CD14-positive monocyte (primary cell): ENCODE measurements around the gene LAMA4. TPM values are rescaled to one million over a fixed set of nuclear protein-coding genes. Genes with fewer than 3 reads are reported as not detected.
A peak's percentile ranks its signal among the peaks of the same experiment; 100 is the strongest.

Experiments
- DNase-seq, 3 donors: peaks; one replicate each; pipeline ENCODE4 v3.0.0-alpha.2; 2011 to 2022
- H2AFZ ChIP-seq: 2 replicates; pipeline ENCODE4 v1.6.0; 2012; ENCODE audit warnings: mild to moderate bottlenecking, low read depth, low read length, inconsistent platforms; ENCODE audit not compliant: insufficient read depth, poor library complexity, severe bottlenecking
- H3K27ac ChIP-seq, 2 donors: 1 replicate in 1 of 2; 2 replicates in 1 of 2; pipeline ENCODE4 v1.5.1; 2012 to 2013; ENCODE audit warnings: low read length in 2 of 2, control low read depth in 1 of 2, inconsistent platforms in 1 of 2, low read depth in 1 of 2, mild to moderate bottlenecking in 1 of 2
- H3K27me3 ChIP-seq, 2 donors: one replicate each; pipeline versions ENCODE4 v1.6.0 to v1.6.1; 2011 to 2013; ENCODE audit warnings: low read length in 2 of 2; ENCODE audit not compliant: control insufficient read depth in 2 of 2, insufficient read depth in 2 of 2
- H3K36me3 ChIP-seq, 2 donors: replicated peaks in 1 of 2; 1 replicate in 1 of 2; 2 replicates in 1 of 2; pipeline versions ENCODE4 v1.5.1 to v1.6.1; 2012 to 2013; ENCODE audit warnings: low read length in 2 of 2, control low read depth in 1 of 2, inconsistent platforms in 1 of 2, mild to moderate bottlenecking in 1 of 2; ENCODE audit not compliant: insufficient read depth in 2 of 2, control insufficient read depth in 1 of 2
- H3K4me1 ChIP-seq, 2 donors: 1 replicate in 1 of 2; 2 replicates in 1 of 2; pipeline versions ENCODE4 v1.5.1 to v1.6.1; 2012 to 2013; ENCODE audit warnings: low read length in 2 of 2, control low read depth in 1 of 2, inconsistent platforms in 1 of 2, mild to moderate bottlenecking in 1 of 2, moderate library complexity in 1 of 2; ENCODE audit not compliant: insufficient read depth in 2 of 2, control insufficient read depth in 1 of 2
- H3K4me2 ChIP-seq: replicated peaks from 2 replicates; pipeline ENCODE3; 2012; ENCODE audit warnings: low read length, moderate library complexity, mild to moderate bottlenecking; ENCODE audit not compliant: poor library complexity, severe bottlenecking; ENCODE audit errors: extremely low read depth
- H3K4me3 ChIP-seq, 3 experiments: fragments of 200-600 bp in 1 of 3; sonication (generic) in 1 of 3; replicated peaks in 1 of 3; 1 replicate in 2 of 3; 2 replicates in 1 of 3; pipeline ENCODE4 v1.5.1; 2011 to 2013; ENCODE audit warnings: low read length in 3 of 3, mild to moderate bottlenecking in 3 of 3, control low read depth in 2 of 3, low read depth in 2 of 3, inconsistent platforms in 1 of 3, moderate library complexity in 1 of 3
- H3K79me2 ChIP-seq: 2 replicates; pipeline ENCODE4 v1.6.0; 2012; ENCODE audit warnings: mild to moderate bottlenecking, control low read depth, inconsistent platforms, low read length, moderate library complexity; ENCODE audit not compliant: insufficient read depth
- H3K9ac ChIP-seq: 2 replicates; pipeline ENCODE4 v1.6.0; 2017; ENCODE audit warnings: low read length, mild to moderate bottlenecking; ENCODE audit not compliant: insufficient read depth, poor library complexity, severe bottlenecking
- H3K9me3 ChIP-seq, 2 donors: replicated peaks in 1 of 2; 1 replicate in 1 of 2; 2 replicates in 1 of 2; pipeline versions ENCODE4 v1.5.1 to v1.6.1; 2012 to 2013; ENCODE audit warnings: low read length in 2 of 2, control low read depth in 1 of 2; ENCODE audit not compliant: control insufficient read depth in 1 of 2, insufficient read depth in 1 of 2
- H4K20me1 ChIP-seq: 2 replicates; pipeline ENCODE4 v1.6.0; 2012; ENCODE audit warnings: mild to moderate bottlenecking, low read length, control low read depth, moderate library complexity; ENCODE audit not compliant: insufficient read depth
- H3K27ac Mint-ChIP-seq, 7 donors: one replicate each; pipeline ENCODE4 v1.8.0; 2020; ENCODE audit warnings: mild to moderate bottlenecking in 7 of 7, mixed read lengths in 7 of 7, moderate library complexity in 6 of 7, inconsistent platforms in 2 of 7
- H3K27me3 Mint-ChIP-seq, 3 donors: one replicate each; pipeline ENCODE4 v1.8.0; 2021 to 2022; ENCODE audit warnings: low read depth in 3 of 3, mild to moderate bottlenecking in 3 of 3, mixed read lengths in 3 of 3, moderate library complexity in 3 of 3, inconsistent platforms in 1 of 3
- H3K36me3 Mint-ChIP-seq, 2 donors: one replicate each; pipeline ENCODE4 v1.8.0; 2020; ENCODE audit warnings: mixed read lengths in 2 of 2, inconsistent platforms in 1 of 2, mild to moderate bottlenecking in 1 of 2
- H3K4me1 Mint-ChIP-seq: one replicate; pipeline ENCODE4 v1.8.0; 2020; ENCODE audit warnings: mild to moderate bottlenecking, mixed read lengths
- H3K4me3 Mint-ChIP-seq, 2 donors: one replicate each; pipeline ENCODE4 v1.8.0; 2020; ENCODE audit warnings: mild to moderate bottlenecking in 2 of 2, mixed read lengths in 2 of 2, moderate library complexity in 1 of 2
- H3K9me3 Mint-ChIP-seq, 7 donors: one replicate each; pipeline ENCODE4 v1.8.0; 2020 to 2022; ENCODE audit warnings: mixed read lengths in 7 of 7, mild to moderate bottlenecking in 6 of 7, moderate library complexity in 6 of 7, inconsistent platforms in 2 of 7
- CTCF ChIP-seq: fragments of 200-600 bp; IDR thresholded peaks from one replicate; pipeline ENCODE4 v1.8.0; 2022; ENCODE audit warnings: antibody characterized with exemption, mild to moderate bottlenecking
- WGBS: methylation state at CpG from one replicate; pipeline ENCODE4 v1.1.5; 2013; ENCODE audit warnings: missing lambda C conversion rate; ENCODE audit not compliant: insufficient coverage; 5-methylcytosine and 5-hydroxymethylcytosine counted together
- intact Hi-C, 2 donors: fragments of 100-400 bp; cut with micrococcal nuclease; formaldehyde crosslinking; loops; one replicate each; pipeline versions ENCODE4 v1.15.0 to v1.15.1; 2023
- polyA plus RNA-seq, 3 donors: library from polyadenylated mRNA; depleted of rRNA in 1 of 3; unstranded in 2 of 3; stranded (reverse) in 1 of 3; fragments of 300-500 nt in 2 of 3; fragments of >200 nt in 1 of 3; fragmentation: Illumina TruSeq in 2 of 3; gene quantifications; 1 replicate in 2 of 3; 2 replicates in 1 of 3; pipeline ENCODE4 v1.2.3, GENCODE V29; 2012 to 2021

The LAMA4 gene
- polyA plus RNA-seq, 3 donors = not detected

- intact Hi-C loops = no loop called here
- no peak for TF ChIP-seq CTCF
- Histone ChIP-seq H3K27ac (no peak overlapping the region), H4K20me1 (no peaks in the 10 kb centered on the region), H3K36me3 (no peaks in the 10 kb centered on the region), H3K27me3 (peaks cover 43 to 46% of the 10 kb centered on the region in 2 donors), H3K4me1 (peaks cover 7 to 10% of the 10 kb centered on the region in 2 donors), H3K79me2 (no peaks in the 10 kb centered on the region), H3K4me3 (no peak overlapping the region), H3K9ac (no peak overlapping the region), H2AFZ (no peak overlapping the region), H3K4me2 (no peak overlapping the region), H3K9me3 (peaks cover 0 to 7% of the 10 kb centered on the region in 2 donors)
- H3K27me3 Mint-ChIP-seq = peaks cover 35 to 48% (median 40%) of the 10 kb centered on the region in 3 donors
- peaks cover 15% of the 10 kb centered on the region for H3K4me1 Mint-ChIP-seq
- no peak overlapping the region for H3K27ac Mint-ChIP-seq
- 100% methylated on average over 1 of the region's 3 CpGs for WGBS
- no peak for DNase-seq
- peaks cover 0 to 8% (median 2%) of the 10 kb centered on the region in 7 donors for H3K9me3 Mint-ChIP-seq
- H3K36me3 Mint-ChIP-seq = peaks cover 0 to 2% of the 10 kb centered on the region in 2 donors
- peak overlapping the region in 1 of 2 donors; percentile 93 for H3K4me3 Mint-ChIP-seq
These were observed 554 bp upstream of the LAMA4 start for GRCh38 chr6:112254921-112255320.

- Histone ChIP-seq H3K36me3 (no peaks in the 10 kb centered on the region), H3K4me3 (peak overlapping the region in 1 of 3 experiments; percentile 59), H2AFZ (peak overlapping the region; percentile 48), H3K4me1 (peaks cover 7 to 10% of the 10 kb centered on the region in 2 donors), H3K9me3 (peaks cover 0 to 7% of the 10 kb centered on the region in 2 donors), H3K27me3 (peaks cover 43 to 46% of the 10 kb centered on the region in 2 donors), H4K20me1 (no peaks in the 10 kb centered on the region), H3K79me2 (no peaks in the 10 kb centered on the region), H3K27ac (no peak overlapping the region), H3K9ac (no peak overlapping the region), H3K4me2 (peak overlapping the region; percentile 68)
- DNase-seq = no peak
- no peak for TF ChIP-seq CTCF
- Mint-ChIP-seq H3K4me3 (peak overlapping the region; percentile 67 to 93), H3K27me3 (peaks cover 34 to 49% (median 40%) of the 10 kb centered on the region in 3 donors), H3K36me3 (peaks cover 0 to 2% of the 10 kb centered on the region in 2 donors), H3K4me1 (peaks cover 15% of the 10 kb centered on the region), H3K27ac (no peak overlapping the region), H3K9me3 (peaks cover 0 to 8% (median 2%) of the 10 kb centered on the region in 7 donors)
- intact Hi-C loops = no loop called here
- 7% methylated on average over 3 of the region's 8 CpGs for WGBS
These were observed 898 bp downstream of the LAMA4 start for GRCh38 chr6:112253498-112253840.
